Ovary (tissue), 9 donors: Measurements from ENCODE around the gene UBE3D. TPM values are rescaled to one million over a fixed set of nuclear protein-coding genes. Genes with fewer than 3 reads are reported as not detected.

Experiments used
- DNase-seq, 5 donors: peaks; one replicate each; pipeline ENCODE4 v3.0.0-alpha.2; 2019 to 2020
- H3K27ac ChIP-seq, 2 donors: fragments of 200-600 bp; one replicate each; pipeline versions ENCODE4 v1.5.1 to v1.8.0; 2019 to 2022
- H3K27me3 ChIP-seq: fragments of 200-600 bp; one replicate; pipeline ENCODE4 v1.8.0; 2022
- H3K36me3 ChIP-seq: fragments of 200-600 bp; sonication (generic); one replicate; pipeline ENCODE4 v1.5.1; 2019
- H3K4me1 ChIP-seq: one replicate; pipeline ENCODE4 v1.8.1; 2013; ENCODE audit warnings: mild to moderate bottlenecking, moderate library complexity; ENCODE audit not compliant: insufficient read depth
- H3K4me3 ChIP-seq: fragments of 200-600 bp; sonication (generic); one replicate; pipeline ENCODE4 v1.5.1; 2017
- H3K9me3 ChIP-seq, 2 donors: fragments of 200-600 bp in 1 of 2; sonication (generic) in 1 of 2; one replicate each; pipeline versions ENCODE4 v1.5.1 to v1.8.1; 2013 to 2019; ENCODE audit warnings: mild to moderate bottlenecking in 1 of 2, moderate library complexity in 1 of 2
- CTCF ChIP-seq, 3 donors: fragments of 450-650 bp in 2 of 3; fragments of 200-600 bp in 1 of 3; IDR thresholded peaks; one replicate each; pipeline versions ENCODE4 v1.5.1 to v1.8.0; 2016 to 2022; ENCODE audit warnings: antibody characterized with exemption in 3 of 3, mild to moderate bottlenecking in 1 of 3
- EP300 ChIP-seq: sonication (generic); formaldehyde crosslinking; IDR thresholded peaks from one replicate; pipeline ENCODE4 v1.6.1; 2017; ENCODE audit warnings: antibody characterized with exemption
- POLR2A ChIP-seq: fragments of 450-650 bp; IDR thresholded peaks from one replicate; pipeline ENCODE4 v1.6.1; 2017; ENCODE audit warnings: antibody characterized with exemption, mild to moderate bottlenecking, moderate library complexity
- WGBS, 3 donors: extraction: QIAGEN DNeasy Blood & Tissue Kit in 1 of 3; methylation state at CpG; one replicate each; pipeline versions ENCODE4 v1.1.5 to v1.1.7; 2013 to 2017; 5-methylcytosine and 5-hydroxymethylcytosine counted together
- intact Hi-C, 4 donors: fragments of 100-400 bp; cut with DNase I; formaldehyde crosslinking; loops; one replicate each; pipeline versions ENCODE4 v1.11.0 to v1.15.1; 2022 to 2023
- polyA plus RNA-seq, 2 donors: library from polyadenylated mRNA; stranded (reverse); fragments of 200-250 nt in 1 of 2; fragments of 350-450 nt in 1 of 2; fragmentation: Illumina TruSeq in 1 of 2; extraction: RNeasy Lipid Tissue Mini Kit (QIAGEN cat#74804) in 1 of 2; gene quantifications; one replicate each; pipeline ENCODE4 v1.2.3, GENCODE V29; 2013 to 2014
- total RNA-seq, 7 donors: library from RNA; depleted of rRNA in 2 of 7; stranded (reverse); fragments of >200 nt in 2 of 7; fragmentation: NEBNext Ultra II Directional in 3 of 7; extraction: Animal tissue kit (Norgen Biotek cat#: 25700) in 3 of 7; gene quantifications; one replicate each; pipeline versions ENCODE4 v1.1.0 to v1.2.4, GENCODE V29; 2016 to 2023
- donor health status: DM: no; HTN: no; CAD: no; lungs with moderate emphysema.
- donor health status: DM: no; HTN: no; CAD: no.
- donor health status: Bipolar disorder and iron deficiency.
- donor health status: DM: yes; HTN: yes; CAD: no.
- donor health status: DM: no; HTN: no; CAD: no.
- donor health status: DM: yes; HTN: yes; CAD: no.

UBE3D gene
- total and polyA plus RNA-seq, 9 donors = 3.3 to 13.1 (median 5.9) TPM

GRCh38 chr6:82908661-82909060 is 157.0 kb downstream of the UBE3D start:
- no peak overlapping the region for H3K27ac ChIP-seq
- intact Hi-C loops = no loop called here
- no peak for DNase-seq
- no peaks in the 10 kb centered on the region for H3K27me3 ChIP-seq
- H3K4me3 ChIP-seq = no peak overlapping the region
- TF ChIP-seq CTCF (IDR thresholded peaks at IDR 0.05) (no peak), EP300 (no peak)
- 88 to 91% (median 88%) methylated on average over 2 of the region's 2 CpGs for WGBS, 3 donors
- no peaks in the 10 kb centered on the region for H3K4me1 ChIP-seq
- no peaks in the 10 kb centered on the region for H3K36me3 ChIP-seq
- no peaks in the 10 kb centered on the region for H3K9me3 ChIP-seq

- Histone ChIP-seq H3K4me1 (no peaks in the 10 kb centered on the region), H3K4me3 (no peak overlapping the region), H3K27ac (no peak overlapping the region), H3K36me3 (no peaks in the 10 kb centered on the region), H3K9me3 (no peaks in the 10 kb centered on the region), H3K27me3 (no peaks in the 10 kb centered on the region)
- intact Hi-C loops = no loop called here
- TF ChIP-seq POLR2A (no peak), EP300 (no peak), CTCF (IDR thresholded peaks at IDR 0.05) (no peak)
- WGBS, 3 donors = 6 to 25% (median 12%) methylated on average over 1 of the region's 1 CpG
- DNase-seq = no peak
Observed at GRCh38 chr6:82906951-82907350, 158.7 kb downstream of the UBE3D start.

GRCh38 chr6:82906489-82906888 is 159.2 kb downstream of the UBE3D start:
- Histone ChIP-seq H3K27me3 (no peaks in the 10 kb centered on the region), H3K36me3 (no peaks in the 10 kb centered on the region), H3K4me1 (no peaks in the 10 kb centered on the region), H3K27ac (no peak overlapping the region), H3K9me3 (no peaks in the 10 kb centered on the region), H3K4me3 (no peak overlapping the region)
- DNase-seq = no peak
- intact Hi-C loops = no loop called here
- TF ChIP-seq EP300 = no peak
- TF ChIP-seq CTCF (IDR thresholded peaks at IDR 0.05) = no peak
- no peak for TF ChIP-seq POLR2A

- TF ChIP-seq EP300 (no peak), CTCF (IDR thresholded peaks at IDR 0.05) (no peak), POLR2A (no peak)
- intact Hi-C loops = no loop called here
- no peaks in the 10 kb centered on the region for H3K4me1 ChIP-seq
- H3K9me3 ChIP-seq = no peaks in the 10 kb centered on the region
- WGBS, 3 donors = 95 to 100% (median 97%) methylated on average over 1 of the region's 1 CpG
- no peaks in the 10 kb centered on the region for H3K27me3 ChIP-seq
- no peak overlapping the region for H3K27ac ChIP-seq
- DNase-seq = no peak
- H3K4me3 ChIP-seq = no peak overlapping the region
- H3K36me3 ChIP-seq = no peaks in the 10 kb centered on the region
Observed at GRCh38 chr6:82904860-82905259, 160.8 kb downstream of the UBE3D start.

GRCh38 chr6:82904257-82904656 is 161.4 kb downstream of the UBE3D start:
- Histone ChIP-seq H3K27ac (no peak overlapping the region), H3K27me3 (no peaks in the 10 kb centered on the region), H3K4me1 (no peaks in the 10 kb centered on the region), H3K4me3 (no peak overlapping the region), H3K9me3 (no peaks in the 10 kb centered on the region), H3K36me3 (no peaks in the 10 kb centered on the region)
- intact Hi-C loops = no loop called here
- no peak for DNase-seq
- WGBS, 3 donors = 70 to 73% (median 72%) methylated on average over 4 of the region's 4 CpGs
- no peak for TF ChIP-seq EP300
- TF ChIP-seq POLR2A = no peak
- no peak for TF ChIP-seq CTCF (IDR thresholded peaks at IDR 0.05)
